HG03442 (cell line): ENCODE measurements around the gene PAWR.

Experiments used
- ATAC-seq: cut with Tn5 transposase; IDR thresholded peaks from one replicate; pipeline ENCODE4 v1.9.1; 2021; ENCODE audit warnings: mild to moderate bottlenecking, moderate library complexity; ENCODE audit not compliant: unreplicated experiment

Gene PAWR, protein sequence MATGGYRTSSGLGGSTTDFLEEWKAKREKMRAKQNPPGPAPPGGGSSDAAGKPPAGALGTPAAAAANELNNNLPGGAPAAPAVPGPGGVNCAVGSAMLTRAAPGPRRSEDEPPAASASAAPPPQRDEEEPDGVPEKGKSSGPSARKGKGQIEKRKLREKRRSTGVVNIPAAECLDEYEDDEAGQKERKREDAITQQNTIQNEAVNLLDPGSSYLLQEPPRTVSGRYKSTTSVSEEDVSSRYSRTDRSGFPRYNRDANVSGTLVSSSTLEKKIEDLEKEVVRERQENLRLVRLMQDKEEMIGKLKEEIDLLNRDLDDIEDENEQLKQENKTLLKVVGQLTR

DNA sequence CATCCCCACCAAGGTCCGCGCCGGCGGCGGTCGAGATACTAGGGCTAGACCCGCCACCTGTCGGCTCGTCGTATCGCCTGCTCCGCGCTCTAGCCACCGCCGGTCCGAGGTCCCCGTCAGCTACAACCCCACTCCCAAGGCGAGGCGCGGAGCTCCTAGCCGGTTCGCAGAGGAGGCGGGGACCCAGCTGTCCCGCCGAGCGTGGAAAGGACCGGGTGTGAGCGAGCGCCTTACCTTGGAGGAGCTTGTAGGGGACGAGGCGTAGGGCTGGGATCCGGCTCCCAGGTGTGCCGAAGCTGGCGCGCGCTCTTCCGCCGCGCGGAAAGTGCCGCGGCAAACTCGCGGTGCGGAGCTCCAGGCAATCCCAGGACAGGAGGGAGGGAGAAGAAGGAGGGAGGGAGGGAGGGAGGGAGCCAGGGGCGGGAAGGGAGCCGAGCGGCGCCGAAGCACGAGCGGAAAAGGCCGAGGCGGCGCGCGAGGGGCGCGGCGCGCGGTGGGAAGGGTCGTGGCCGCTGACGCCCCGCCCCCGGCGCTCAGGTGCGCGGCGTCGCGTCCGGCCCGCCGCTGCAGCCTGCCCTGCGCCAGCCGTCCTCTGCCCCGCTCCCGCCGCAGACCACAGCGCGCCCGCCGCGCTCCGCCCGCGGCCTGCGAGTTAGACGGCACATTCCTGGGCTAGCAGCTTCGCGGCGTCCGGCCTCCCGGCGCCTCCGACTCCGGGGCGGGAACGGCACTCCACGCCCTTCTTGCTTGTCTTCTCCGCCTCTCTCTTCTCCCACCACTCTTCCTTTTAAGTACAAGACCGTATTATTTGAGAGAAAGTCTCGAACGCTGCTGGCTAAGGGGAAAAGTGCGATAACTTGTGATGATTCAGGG lies at the start of gene PAWR:
Gene PAWR, minus strand, starts transcription at position 327 of the 873 bp plus-strand sequence. CDS start 720 bp downstream, outside the sequence.
- ATAC-seq: peak; percentile 56

DNA sequence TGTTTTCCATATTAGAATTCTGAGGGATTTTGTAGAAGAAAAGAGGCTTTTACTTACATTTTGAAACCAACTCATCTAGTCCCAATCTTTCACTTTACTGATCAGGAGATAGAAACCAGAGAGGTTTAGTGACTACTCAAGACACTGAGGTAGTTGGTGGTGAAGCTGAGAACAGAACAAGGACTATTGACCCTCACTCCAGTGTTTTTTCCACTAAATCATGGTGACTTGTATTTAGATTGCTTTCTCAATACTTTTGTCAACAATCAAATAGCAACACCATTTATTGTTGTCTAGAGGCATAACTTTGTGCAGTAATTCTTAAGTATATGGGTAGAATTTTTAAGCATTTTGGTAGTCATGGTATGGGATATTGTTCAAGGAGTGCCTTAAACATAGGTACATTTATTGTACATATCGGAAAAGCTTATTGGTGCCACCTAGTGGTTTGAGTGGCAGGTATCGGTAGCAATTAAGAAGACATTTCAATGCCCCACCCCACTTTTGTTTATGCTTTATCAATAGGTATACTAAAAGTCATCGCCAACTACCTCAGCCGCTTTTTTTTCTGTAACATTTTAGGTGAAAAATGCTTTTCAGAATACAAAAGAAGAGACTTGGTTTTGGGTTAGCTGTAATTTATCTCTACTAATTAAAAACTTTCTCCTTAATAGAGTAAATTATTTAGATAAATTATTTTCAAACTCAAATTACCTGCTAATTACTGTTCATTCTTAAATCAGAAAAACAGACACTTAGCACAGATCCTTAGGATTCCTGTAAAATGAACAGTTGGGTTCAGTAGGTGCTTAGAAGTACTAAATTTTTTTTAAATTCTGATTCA lies 47.3 kb upstream of the PAWR start:
- peak; percentile 86 for ATAC-seq

DNA sequence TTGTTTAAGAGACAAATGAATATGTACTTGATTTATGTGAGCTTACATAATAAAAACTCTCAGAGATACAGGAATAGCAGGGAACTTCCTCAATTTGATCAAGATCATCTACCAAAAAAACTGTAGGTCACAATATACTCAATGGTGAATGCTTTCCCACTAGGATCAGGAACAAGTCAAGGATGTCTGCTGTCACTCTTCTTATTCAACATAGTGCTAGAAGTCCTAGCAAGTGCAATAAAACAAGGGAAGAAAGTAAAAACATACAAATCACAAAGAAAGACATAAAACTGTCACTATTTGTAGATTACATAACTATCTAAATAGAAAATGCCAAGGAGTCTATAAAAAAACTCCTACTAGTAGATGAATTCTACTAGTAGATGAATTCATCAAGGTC lies 41.9 kb upstream of the PAWR start:
- ATAC-seq: no peak

DNA sequence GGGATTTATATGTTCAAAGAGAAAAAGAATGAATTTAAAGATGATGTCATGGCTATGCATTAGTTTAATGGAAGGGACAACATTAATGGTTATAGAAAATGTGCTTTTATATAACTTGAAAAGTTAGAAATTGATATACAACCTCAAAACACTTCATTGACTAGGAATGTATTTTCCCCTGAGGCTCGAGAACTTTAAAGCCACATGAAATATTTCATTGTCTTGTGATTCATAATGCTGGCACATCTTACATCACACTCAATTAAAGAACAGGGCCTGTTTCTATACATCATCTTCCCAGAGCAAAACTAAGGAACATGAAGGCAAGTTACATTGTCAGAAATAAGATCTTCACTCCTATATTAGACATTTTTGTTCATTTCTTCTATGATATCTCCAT lies 35.2 kb upstream of the PAWR start:
- no peak for ATAC-seq

DNA sequence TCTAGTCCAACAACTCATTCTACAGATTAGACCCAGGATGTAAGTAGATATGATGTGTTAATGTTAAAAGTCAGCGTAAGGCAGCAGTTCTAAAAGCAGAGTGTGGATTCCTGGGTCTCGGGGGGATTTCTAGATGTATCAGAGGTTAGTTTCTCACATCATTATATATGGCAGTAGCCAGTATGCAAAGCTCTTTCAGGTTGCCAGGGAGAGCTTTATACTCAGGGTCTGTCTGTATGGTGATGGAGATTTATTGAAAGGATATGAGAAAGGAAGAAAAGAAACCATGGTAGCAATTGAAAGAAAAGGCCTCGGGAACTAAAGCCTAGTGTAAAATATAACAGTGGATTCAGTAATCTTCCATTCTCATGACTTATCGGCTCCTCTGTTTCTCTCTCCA lies 26.2 kb upstream of the PAWR start:
- no peak for ATAC-seq

DNA sequence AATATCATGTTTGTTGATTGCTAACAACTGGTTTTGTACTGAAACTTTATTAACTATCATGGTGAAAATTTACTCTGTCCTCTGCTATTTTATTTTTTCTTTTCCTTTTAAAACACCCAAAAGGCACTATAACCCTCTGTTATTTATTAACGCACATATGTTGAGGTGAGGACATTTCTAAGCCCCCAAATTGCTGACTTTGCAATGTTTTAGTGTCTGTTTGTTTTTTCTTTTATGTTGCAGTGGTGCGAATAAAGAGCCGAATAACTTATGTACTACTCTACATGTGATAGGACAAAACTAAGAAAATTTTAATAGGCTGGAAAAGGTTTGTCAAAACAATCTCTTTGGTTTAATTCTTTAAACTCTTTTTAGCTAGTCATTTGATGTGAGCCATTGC lies 24.5 kb upstream of the PAWR start:
- no peak for ATAC-seq

DNA sequence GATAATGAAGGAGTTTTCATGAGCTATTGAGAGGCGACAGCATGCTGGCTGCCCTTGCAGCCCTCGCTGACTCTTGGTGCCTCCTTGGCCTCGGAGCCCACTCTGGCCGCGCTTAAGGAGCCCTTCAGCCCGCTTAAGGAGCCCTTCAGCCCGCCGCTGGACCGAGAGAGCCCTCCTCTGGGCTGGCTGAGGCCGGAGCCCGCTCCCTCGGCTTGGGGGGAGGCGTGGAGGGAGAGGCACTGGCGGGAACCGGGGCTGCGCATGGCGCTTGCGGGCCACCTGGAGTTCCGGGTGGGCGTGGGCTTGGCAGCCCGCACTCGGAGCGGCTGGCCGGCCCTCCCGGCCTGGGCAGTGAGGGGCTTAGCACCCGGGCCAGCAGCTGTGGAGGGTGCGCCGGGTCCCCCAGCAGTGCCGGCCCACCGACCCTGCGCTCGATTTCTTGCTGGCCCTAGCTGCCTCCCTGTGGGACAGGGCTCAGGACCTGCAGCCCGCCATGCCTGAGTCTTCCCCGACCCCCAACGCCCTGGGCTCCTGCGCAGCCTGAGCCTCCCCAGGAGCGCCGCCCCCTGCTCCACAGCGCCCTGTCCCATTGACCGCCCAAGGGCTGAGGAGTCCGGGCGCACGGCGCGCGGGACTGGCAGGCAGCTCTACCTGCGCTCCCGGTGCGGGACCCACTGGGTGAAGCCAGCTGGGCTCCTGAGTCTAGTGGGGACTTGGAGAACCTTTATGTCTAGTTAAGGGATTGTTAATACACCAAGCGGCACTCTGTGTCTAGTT lies 20.1 kb upstream of the PAWR start:
- no peak for ATAC-seq

DNA sequence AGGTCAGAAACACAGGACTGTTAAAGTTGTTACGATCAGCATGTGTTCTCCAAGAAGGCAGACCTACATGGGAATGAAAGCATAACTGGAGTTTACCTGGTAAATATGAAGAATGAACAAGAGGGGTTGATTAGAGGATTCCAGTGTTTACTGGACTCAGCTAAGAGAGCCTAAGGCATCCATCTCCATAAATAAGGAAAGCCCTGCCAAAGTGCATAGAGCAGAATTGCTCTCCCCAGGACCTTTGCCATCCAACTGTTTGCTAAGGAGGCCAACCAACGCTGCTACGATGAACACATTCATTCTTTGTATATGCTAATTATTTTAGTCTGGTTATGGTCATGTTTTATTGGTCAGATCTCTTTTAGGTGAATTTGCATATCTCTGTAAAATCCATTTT lies 17.1 kb upstream of the PAWR start:
- ATAC-seq: no peak

DNA sequence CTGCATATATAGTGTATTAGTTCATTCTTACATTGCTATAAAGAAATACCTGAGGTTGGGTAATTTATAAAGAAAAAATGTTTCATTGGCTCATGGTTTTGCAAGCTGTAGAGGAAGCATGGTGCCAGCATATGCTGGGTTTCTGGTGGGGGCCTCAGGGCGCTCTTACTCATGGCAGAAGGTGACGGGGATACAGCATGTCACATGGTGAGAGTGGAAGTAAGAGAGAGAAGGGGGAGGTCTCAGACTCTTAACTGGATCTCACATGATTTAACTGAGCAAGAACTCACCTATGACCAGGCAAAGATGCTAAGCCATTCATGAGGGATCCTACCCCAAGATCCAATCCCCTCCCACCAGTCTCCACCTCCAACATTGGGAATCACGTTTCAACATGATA lies 15.9 kb upstream of the PAWR start:
- ATAC-seq: no peak

DNA sequence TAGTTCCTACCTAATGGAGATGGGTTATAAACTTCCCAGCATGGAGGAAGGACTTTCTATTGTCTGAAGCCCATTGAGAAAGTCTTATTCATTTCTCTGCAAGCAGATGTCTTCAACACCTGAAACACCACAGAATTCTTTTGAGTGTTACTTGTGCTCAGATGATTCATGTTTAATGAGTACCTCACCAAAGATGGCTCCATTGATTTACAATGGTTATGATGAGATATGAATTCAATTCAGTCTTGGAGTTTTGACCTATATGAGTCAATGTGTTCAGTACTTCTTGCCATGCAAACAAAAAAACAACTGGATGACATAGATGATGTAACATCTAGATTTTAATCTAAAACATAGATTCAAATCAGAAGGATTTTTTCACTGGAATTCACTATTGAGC lies 15.4 kb upstream of the PAWR start:
- no peak for ATAC-seq

DNA sequence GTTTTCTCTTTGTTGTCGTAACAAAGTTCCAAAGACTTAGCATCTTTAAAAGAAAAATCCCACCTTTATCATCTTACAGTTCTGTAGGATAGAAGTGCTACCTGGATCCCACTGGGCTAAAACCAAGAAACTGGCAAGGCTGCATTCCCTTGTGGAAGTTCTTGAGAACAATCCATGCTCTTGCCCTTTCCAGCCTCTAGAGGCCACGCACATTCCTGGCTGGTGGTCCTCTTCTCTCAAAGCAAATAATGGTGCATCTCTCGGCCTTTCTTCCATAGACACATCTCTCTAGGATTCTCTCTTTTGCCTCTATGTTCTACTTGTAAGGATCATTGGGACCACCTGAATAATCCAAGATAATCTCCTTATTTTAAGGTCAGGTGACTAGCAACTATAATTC lies 8.2 kb upstream of the PAWR start:
- ATAC-seq: no peak

DNA sequence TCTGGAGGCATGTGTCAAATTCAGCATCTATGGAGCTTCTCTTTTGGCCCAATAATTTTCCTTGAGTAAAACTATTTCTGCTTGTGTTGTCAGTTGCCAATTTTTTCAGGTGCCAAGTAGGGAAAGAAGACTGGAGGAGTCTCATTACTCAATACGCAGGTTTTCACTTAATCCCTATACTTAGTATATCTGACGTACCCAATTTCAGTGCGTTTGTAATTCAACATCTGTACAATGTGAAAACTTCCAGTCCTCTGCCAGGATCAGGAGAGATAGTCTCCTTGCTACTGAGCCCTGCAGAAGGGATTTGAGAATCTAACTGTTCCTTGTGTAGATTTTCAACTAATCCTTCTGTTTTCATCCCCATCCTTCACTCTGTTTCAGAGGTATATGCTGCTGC lies 5.7 kb upstream of the PAWR start:
- no peak for ATAC-seq

DNA sequence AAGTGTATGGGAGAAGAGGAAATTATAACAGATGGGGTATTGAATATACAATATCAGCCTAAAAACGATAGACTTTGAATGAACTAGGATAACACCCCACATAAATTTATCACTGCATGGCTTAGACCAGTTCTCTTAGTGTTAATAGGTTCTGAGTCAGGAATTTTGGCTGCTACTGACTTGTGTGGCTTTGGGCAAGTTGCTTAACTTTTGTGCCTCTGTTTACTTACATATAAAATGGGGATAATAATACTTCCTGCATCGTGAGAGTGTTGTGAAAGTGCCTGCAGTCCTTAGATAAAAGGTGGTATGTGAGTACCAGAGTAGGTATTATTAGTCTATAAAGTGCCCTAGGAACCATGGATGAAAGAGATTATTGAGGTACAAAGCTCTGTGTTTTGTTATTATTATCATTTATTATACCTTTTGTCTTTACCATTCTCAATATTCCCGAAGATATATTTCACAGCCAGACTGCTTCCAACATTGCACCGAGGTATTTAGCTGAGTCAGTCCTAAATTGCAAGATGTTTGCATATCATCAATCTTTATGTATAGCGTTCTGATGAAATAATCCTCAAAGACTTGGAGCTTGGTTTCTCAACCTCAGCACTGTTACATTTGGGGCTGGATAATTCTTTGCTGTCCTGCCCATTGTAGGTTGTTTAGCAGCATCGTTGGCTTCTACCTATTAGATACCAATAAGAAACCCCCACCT lies 2.3 kb upstream of the PAWR start:
- no peak for ATAC-seq

DNA sequence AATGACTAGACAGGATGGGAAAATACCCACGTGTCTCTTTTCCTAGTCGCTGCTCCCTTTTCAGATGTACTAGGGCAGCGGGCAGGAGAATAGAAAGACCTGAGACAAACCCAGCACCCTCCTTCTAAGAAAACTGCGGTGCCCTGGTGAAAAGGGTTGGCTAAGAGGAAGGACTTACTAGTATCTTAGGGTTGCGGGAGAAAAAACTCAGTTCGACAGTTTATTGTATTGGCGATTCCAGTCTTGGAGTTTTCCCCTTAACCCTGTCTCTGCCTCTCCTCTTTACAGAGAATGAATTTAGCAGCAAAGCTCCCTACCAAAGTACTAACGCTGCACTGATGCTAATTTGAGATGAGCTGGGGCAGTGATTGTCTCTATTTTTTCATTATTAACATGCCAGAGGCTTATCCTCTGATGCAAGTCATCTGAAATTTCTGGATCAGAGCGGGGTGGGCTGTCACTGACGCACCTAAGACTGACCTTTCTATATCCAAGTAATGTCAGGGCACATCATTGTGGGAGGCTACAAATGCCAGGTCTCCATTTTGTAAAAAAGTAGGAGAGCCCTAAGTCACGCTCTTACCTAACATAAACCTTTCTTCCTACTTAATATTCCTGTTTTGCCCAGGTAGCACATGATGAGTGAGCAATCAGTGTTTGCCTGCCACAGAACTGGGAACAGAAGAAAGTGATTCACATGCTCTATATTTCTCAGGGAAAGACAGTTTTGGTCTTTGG lies 916 bp upstream of the PAWR start:
- no peak for ATAC-seq

DNA sequence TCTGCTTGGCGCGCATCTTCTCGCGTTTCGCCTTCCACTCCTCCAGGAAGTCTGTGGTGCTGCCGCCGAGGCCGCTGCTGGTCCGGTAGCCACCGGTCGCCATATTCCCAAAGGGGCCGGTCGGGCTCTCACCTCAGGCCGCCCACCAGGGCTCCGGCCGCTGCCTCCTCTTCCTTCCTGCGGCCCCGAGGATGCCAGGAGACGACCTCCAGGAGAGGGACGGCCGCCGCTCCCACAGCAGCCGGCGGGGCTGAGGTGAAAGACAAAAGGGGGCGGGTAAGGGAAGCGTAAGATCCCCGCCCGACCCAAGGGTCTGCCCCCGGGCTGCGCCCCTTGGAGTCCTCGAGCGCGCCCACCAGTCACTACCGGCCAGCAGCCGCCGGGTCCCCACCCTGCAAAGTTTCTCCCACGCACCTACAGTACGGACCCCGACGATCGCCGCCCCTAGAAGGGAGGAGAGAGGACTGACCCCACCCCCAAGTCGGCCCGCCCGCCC lies 574 bp downstream of the PAWR start:
- ATAC-seq: peak; percentile 19

DNA sequence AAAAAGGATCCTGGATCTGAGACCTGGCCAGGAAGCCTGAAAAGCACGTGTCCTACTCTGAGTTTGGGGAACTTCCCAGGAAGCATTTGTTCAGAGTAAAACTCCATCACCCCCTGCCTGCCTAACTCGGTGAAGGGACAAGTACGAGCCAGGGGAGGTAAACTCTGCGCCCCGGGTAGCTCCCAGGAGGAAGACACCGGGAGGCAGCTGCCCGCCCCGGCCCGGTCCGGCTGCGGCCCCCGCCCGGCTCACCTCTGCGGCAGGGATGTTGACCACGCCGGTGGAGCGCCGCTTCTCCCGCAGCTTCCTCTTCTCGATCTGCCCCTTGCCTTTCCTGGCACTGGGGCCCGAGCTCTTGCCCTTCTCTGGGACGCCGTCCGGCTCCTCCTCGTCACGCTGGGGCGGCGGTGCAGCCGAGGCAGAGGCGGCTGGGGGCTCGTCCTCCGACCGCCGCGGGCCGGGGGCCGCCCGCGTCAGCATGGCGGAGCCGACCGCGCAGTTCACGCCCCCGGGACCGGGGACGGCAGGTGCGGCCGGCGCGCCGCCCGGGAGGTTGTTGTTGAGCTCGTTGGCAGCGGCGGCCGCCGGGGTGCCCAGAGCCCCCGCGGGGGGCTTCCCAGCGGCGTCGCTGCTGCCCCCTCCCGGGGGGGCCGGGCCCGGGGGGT lies 1.2 kb downstream of the PAWR start:
- peak; percentile 22 for ATAC-seq

DNA sequence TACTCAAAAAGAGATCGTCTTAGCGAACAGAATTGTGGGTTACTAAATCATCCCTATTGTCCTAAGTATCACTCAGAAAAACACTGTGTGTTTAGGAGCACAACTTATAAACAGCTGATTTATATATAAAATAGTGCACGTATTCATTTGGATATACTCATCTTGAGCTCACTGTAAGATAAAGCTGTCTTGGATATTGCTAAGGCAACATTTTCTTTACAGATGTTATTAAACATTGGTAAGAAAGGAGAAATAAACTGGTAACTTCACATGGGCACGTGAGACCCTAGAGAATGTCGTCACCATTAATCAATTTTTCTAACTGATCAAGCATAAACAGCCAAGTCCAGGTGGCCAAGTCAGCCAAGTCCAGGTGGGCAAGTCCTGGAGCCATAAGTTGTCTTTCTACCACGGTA lies 1.7 kb downstream of the PAWR start:
- no peak for ATAC-seq

DNA sequence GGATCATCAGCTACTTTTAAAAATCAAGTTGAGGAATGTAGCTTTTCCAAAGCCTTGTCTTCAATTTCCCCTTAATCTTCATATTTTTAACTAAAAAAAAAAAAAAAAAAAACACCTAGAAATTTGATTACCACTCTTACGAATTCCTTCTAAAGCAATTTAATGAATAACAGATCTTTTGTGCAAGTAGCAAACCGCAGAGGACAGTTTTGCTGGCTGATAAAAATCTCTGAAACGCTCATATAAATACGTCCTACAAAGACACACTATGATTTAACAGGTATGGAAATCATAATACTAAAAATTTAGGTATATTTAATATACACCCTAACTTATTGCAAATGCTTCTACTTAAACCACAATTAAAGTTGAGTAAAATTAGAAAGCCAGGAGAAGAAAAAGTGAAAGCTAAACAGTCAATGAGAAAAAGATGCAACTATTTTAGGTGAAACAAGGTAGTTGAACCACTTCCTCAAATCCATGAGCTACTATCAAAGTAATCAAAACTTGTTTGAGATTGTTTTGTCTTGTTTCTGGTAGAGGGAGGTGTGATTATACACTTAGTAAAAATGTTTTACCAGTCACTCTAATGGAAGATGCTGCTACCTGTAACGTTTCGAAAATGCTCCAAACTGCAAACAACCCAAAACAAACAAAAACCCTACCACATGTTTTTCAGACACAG lies 2.2 kb downstream of the PAWR start:
- no peak for ATAC-seq
